Right ventricle myocardium superior (tissue), 1 donor: ENCODE measurements around the gene MARCKSL1. TPM values are rescaled to one million over a fixed set of nuclear protein-coding genes. Genes with fewer than 3 reads are reported as not detected.
"Not testable (repeated sequence)": the region's sequence is repeated elsewhere in the genome, so short reads cannot be mapped to it uniquely, and the experiment has no call there.

Experiments used
- ATAC-seq: fragments of 200-7000 bp; cut with Tn5 transposase; one replicate; pipeline ENCODE4 v1.9.1; 2020; ENCODE audit warnings: mild to moderate bottlenecking; ENCODE audit not compliant: poor library complexity
- DNase-seq: peaks from one replicate; pipeline ENCODE4 v3.0.0-alpha.2; 2020
- intact Hi-C: fragments of 100-400 bp; cut with DNase I; formaldehyde crosslinking; loops from one replicate; pipeline ENCODE4 v1.11.2; 2022
- total RNA-seq: library from RNA; stranded (reverse); fragmentation: NEBNext Ultra II Directional; extraction: Animal tissue kit (Norgen Biotek cat#: 25700); gene quantifications from one replicate; pipeline ENCODE4 v1.2.1, GENCODE V29; 2021
- donor health status: DM: no; HTN: yes; CAD: no; lungs with severe emphysema.

Gene MARCKSL1
- total RNA-seq, 1 donor from 2014 or later: 16.1 TPM

GRCh38 chr1:32305310-32305709 lies 30.7 kb downstream of the MARCKSL1 start:
- ATAC-seq: no peak
- DNase-seq: no peak
- intact Hi-C loops: no loop called here

GRCh38 chr1:32303997-32304622 lies 31.9 kb downstream of the MARCKSL1 start:
- ATAC-seq: peak; percentile 46
- DNase-seq: no peak
- intact Hi-C loops: no loop called here

DNA sequence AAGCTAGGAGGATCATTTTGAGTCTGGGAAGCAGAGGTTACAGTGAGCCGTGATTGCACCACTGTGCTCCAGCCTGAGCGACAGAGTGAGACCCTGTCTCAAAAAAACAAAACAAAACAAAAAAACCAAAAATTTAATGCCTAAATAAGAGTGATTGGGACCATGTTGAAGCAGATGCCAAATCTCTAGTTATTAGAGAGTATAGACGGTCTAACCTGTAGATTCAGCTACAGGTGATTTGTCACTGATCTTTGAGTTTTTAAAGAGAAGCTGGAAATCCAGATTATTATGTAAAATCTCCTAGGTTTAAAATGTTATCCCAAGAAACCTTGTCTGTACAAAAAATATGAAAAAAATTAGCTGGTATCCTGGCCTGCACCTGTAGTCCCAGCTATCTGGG lies 32.7 kb downstream of the MARCKSL1 start:
- no peak for ATAC-seq
- intact Hi-C loops: no loop called here
- DNase-seq: no peak

DNA sequence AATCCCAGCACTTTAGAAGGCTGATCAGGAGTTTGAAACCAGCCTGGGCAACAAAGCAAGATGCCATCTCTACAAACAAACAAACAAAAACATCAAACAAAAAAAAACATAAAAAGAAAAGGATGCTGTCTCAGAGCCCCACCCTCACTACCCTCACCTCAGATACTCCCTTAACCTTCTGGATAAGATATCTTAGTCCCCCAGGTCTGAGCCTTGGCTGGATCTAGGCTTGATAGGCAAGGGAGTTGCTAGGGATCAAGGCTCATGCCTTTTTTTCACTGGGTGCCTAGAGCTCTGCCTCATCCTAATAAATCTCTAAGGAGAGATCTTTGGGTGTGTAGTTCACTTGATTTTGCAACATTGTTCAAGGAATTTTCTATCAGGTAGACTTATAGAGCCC lies 36.7 kb downstream of the MARCKSL1 start:
- DNase-seq (no peak), ATAC-seq (no peak)
- intact Hi-C loops: loop anchor here (10.0 kb wide), 1 partner anchor 55 kb away; the partner anchor contains the start of gene FAM167B

GRCh38 chr1:32298211-32298610 lies 37.8 kb downstream of the MARCKSL1 start:
- intact Hi-C loops: loop anchor here (10.0 kb wide), 1 partner anchor 53 kb away; the partner anchor contains the start of gene FAM167B
- not testable (repeated sequence) for DNase-seq, ATAC-seq

DNA sequence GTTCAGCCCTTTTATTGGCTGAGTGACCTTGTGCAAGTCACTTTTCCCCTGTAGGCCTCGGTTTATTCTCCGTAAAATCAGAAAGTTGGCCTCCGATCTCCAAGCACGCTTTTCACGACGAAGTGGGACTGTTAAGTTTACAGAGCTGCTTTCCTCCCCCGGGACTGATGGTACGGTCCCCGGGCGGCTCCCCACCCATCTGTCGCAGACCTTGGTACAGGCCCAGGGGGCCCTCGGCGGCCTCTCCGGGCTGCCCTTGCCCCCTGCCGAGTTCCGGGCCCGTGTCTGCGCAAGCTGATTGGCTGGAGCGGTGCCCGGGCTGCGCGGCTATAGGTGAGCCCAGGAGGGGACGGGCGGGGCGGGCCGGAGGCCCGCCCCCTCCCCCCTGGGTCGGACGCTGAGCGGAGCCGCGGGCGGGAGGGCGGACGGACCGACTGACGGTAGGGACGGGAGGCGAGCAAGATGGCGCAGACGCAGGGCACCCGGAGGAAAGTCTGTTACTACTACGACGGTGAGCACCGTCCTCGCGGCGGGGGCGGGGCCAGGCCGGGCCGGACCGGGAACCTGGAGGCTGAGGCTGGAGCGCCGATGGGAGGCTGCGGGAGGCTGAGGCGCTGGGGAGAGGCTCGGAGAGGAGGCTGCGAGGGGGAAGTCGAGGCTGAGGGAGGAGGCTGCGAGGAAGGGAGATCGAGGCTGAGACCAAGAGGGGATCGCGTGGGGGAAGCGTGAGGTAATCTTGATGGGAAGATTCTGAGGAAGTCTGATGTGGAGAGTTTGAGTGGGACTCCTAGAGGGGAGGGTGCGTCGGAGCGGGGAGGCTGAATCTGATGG lies 44.1 kb downstream of the MARCKSL1 start, which contains the start of gene HDAC1:
TSS of gene HDAC1 (plus strand) at position 376 of the 831 bp plus-strand sequence. CDS start at position 463, 87 bp downstream.
- intact Hi-C loops: loop anchor here (10.0 kb wide), 1 partner anchor 47 kb away; the partner anchor contains the start of gene FAM167B
- ATAC-seq: peak; percentile 99

DNA sequence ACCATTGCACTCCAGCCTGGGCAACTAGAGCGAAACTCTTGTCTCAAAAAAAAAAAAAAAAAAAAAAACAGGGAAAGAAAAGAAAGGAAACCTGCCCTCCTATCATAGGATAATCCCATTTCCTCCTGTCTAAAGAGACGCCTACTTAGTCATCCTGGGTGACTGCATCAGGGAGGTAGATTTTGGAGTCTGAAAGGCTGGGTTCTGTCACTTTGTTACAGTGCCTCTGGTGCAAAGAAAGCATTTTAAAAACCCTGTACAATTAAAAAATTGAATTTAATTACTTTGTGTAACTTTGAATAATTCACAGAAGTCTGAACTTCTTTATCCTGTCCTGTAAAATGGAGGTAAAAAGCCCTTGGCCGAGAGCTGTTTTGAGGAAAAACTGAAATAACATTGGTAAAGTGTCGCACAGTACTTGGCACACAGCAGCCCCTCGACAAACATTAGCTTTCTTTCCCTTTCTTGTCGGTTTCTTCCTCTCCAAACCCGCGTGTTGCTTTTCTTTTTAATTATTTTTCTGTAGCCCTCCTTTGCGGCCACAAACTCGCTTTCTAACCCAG lies 44.8 kb downstream of the MARCKSL1 start:
- no peak for DNase-seq
- ATAC-seq: no peak
- intact Hi-C loops: loop anchor here (10.0 kb wide), 1 partner anchor 46 kb away; the partner anchor contains the start of gene FAM167B

More for the DNA sequence above, 44.1 kb downstream of the MARCKSL1 start, which contains the start of gene HDAC1:
- DNase-seq: peak; percentile 99

GRCh38 chr1:32289256-32289655 lies 46.8 kb downstream of the MARCKSL1 start:
- intact Hi-C loops: no loop called here
- DNase-seq (no peak), ATAC-seq (no peak)

- intact Hi-C loops: no loop called here
- DNase-seq: no peak
- no peak for ATAC-seq
Observed at GRCh38 chr1:32286763-32287162, 49.3 kb downstream of the MARCKSL1 start.

GRCh38 chr1:32285658-32286057 lies 50.4 kb downstream of the MARCKSL1 start:
- intact Hi-C loops: no loop called here
- DNase-seq (no peak), ATAC-seq (no peak)

DNA sequence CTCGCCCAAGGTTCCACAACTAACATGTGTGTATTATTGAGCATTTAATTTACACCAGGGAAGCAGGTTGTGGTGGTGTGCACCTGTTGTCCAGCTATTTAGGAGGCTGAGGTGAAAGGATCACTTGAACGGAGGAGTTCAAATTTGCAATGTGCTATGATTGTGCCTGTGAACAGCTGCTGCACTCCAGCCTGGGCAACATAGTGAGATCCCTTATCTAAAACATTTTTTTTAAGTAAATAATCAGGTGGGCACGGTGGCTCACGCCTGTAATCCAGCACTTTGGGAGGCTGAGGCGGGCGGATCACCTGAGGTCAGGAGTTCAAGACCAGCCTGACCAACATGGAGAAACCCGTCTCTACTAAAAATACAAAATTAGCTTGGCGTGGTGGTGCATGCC lies 51.3 kb downstream of the MARCKSL1 start:
- ATAC-seq, intact Hi-C loops, DNase-seq: not testable (repeated sequence)

Other genes with a start within 250 kb of the MARCKSL1 start
- 69.4 TPM for gene KPNA6, start 228.2 kb downstream of the MARCKSL1 start, total RNA-seq
- gene TXLNA, start 156.6 kb downstream of the MARCKSL1 start, total RNA-seq: 15.5 TPM
- 25.0 TPM for gene CCDC28B, start 135.6 kb downstream of the MARCKSL1 start, total RNA-seq
- gene IQCC, start 130.6 kb downstream of the MARCKSL1 start, total RNA-seq: 0.97 TPM
- gene DCDC2B, start 127.1 kb downstream of the MARCKSL1 start, total RNA-seq: not detected
- gene TMEM234, start 113.9 kb downstream of the MARCKSL1 start, total RNA-seq: 7.5 TPM
- gene EIF3I, start 113.8 kb downstream of the MARCKSL1 start, total RNA-seq: 97.2 TPM
- 8.1 TPM for gene FAM167B, start 89.0 kb downstream of the MARCKSL1 start, total RNA-seq
- gene LCK, start 85.0 kb downstream of the MARCKSL1 start, total RNA-seq: 0.51 TPM
- gene HDAC1, start 44.1 kb downstream of the MARCKSL1 start, total RNA-seq: 41.0 TPM
- 1.7 TPM for gene FAM229A, start 26.3 kb upstream of the MARCKSL1 start, total RNA-seq
- 1.0 TPM for gene TSSK3, start 26.3 kb upstream of the MARCKSL1 start, total RNA-seq
- 43.7 TPM for gene BSDC1, start 58.2 kb upstream of the MARCKSL1 start, total RNA-seq
- gene ZBTB8B, start 128.8 kb upstream of the MARCKSL1 start, total RNA-seq: not detected
- 2.9 TPM for gene ZBTB8A, start 203.2 kb upstream of the MARCKSL1 start, total RNA-seq